ENCODE data around the gene BMS1. TPM values are rescaled to one million over a fixed set of nuclear protein-coding genes. Genes with fewer than 3 reads are reported as not detected.

The BMS1 gene
- total and polyA plus RNA-seq, 2 of the 8 experiments (the other 6 are each of a cell fraction or from before 2014, with no cell fraction given) = 3.7 to 34.6 TPM

DNA sequence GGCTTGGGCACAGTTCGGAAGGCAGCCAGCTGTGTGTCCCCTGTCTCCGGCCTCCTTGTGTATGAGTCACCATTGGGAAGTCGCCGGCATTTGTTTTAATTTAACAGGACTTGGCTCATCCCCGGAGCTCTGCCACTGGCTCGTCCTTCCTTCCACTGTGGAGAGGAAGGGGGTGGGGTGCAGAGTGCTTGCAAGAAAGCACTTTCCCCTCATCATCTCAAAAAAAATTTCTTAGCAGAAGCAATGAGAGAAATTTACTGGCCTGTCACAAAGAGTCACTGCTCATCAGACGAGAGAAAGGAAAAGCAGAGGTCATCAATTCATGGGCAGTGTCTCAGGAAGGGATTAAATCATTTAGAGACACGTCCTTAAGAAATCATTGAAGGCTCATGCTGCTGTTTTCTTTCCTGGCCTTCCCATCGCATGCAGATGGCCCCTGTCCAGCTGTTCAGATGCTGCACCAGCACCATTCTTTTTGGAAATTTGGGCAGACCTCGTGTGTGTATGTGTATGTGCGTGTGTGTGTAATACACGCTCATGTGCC, 93.3 kb downstream of the BMS1 start (continued):
- no peak for TF ChIP-seq TAF7 (optimal IDR thresholded peaks at IDR 0.05; ENCODE audit: borderline replicate concordance, low read depth, low read length)
- no peak for TF ChIP-seq POLR2AphosphoS5 (IDR thresholded peaks at IDR 0.05; ENCODE audit: low read depth, low read length)
